NCI-H2081 (cell line): Measurements from ENCODE around the gene FAT1.
A peak's percentile ranks its signal among the peaks of the same experiment; 100 is the strongest.

Experiments
- DNase-seq, 2 experiments: peaks; one replicate each; lab custom pipeline; 2025; lab: John Stamatoyannopoulos, UW

FAT1 gene

DNA sequence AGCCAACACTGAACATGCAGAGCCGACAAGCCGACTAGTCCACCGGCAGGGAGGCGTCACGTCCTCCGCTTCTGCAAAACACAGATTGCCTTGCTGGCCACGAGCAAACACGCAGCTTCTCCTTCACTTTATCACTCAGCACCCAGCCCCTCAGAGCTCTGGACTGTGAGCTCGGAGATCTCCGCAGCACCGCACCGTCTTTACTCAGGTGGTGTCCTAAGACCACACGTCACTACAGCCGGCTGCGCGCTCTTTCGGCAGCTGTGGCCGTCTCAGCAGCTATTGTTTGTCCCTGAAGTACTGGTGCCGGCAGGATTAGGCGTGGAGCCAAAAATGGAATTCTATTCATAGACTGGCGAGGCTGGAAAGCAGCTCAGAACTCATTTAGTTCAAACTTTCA, 72.0 kb downstream of the FAT1 start:
- peak; percentile 78 to 92 for DNase-seq

DNA sequence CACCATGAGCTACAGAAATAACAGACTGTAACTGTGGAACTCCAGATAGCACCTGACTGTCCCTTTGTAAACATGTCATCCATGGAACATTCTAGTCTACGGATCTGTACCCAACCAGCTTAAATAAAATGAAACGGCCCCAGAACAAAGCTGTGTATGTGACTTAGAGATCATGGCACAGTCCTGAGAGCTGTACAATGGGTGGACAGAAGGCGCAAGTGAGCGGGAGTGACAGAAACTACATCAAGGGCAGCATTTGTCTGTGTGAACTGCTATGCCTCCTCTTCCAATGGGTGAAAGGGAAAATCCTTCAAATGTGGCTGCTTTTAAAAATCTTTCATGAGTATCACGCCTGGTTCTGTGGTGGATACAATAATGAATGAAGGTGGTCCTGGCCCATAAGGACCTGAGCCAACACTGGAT, 72.5 kb downstream of the FAT1 start:
- DNase-seq = peak; percentile 8 to 62

GRCh38 chr4:186650401-186651180, 73.1 kb downstream of the FAT1 start:
- no peak for DNase-seq

GRCh38 chr4:186647821-186648220, 75.8 kb downstream of the FAT1 start:
- DNase-seq = no peak

GRCh38 chr4:186644737-186645261, 78.9 kb downstream of the FAT1 start:
- DNase-seq = no peak

DNA sequence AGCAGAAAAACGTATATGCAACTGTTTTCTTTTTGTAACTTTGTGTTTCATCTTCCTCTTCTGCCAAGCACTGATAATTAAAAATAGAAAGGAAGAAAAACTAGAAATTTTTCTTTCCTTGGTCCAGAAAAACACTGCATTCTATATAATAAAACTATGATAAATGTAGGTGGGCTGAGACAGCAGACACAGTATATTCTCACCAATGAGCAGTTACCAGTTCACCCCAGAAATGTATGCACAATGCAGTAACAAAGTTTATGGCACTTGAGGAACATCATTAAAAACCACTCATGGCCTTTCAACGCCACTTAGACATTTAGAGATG, 79.4 kb downstream of the FAT1 start:
- no peak for DNase-seq

- no peak for DNase-seq
Measured at GRCh38 chr4:186643501-186644310, 80.0 kb downstream of the FAT1 start.

DNA sequence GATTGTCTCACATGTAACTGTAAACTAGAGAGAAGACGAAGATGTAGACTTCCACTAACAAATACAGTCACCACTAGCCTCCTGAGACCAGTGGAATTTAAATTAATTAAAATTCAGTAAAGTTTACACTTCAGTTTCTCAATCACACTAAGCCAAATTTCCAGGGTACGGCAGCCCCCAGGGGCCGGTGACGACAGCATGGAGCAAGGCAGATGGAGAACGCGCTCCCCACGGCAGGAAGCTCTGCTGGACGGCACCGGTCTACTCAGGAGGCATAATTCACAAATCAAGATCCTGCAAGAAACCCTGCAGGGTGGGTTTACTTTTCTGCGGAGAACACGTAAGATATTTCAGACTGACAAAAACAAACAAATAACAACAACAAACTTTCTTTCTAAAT, 80.7 kb downstream of the FAT1 start:
- no peak for DNase-seq

DNA sequence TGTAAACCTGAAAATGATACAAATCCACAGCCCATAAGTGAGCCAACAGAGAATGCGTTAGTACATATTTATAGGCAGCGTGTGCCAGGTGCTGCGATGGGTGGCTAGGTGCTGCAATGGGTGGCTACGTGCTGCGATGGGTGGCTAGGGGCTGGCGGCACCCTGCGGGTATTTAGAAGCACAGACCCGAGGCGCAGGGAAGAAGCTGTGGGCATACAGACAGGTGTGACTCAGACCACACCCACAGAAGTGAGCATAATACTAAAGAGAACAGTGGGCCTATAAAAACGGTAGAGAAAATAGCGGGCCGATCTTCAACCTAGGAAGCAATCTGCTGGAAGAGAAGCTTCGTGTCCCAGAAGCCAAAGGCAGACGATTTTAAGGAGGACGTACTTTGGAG, 81.1 kb downstream of the FAT1 start:
- DNase-seq = no peak

DNA sequence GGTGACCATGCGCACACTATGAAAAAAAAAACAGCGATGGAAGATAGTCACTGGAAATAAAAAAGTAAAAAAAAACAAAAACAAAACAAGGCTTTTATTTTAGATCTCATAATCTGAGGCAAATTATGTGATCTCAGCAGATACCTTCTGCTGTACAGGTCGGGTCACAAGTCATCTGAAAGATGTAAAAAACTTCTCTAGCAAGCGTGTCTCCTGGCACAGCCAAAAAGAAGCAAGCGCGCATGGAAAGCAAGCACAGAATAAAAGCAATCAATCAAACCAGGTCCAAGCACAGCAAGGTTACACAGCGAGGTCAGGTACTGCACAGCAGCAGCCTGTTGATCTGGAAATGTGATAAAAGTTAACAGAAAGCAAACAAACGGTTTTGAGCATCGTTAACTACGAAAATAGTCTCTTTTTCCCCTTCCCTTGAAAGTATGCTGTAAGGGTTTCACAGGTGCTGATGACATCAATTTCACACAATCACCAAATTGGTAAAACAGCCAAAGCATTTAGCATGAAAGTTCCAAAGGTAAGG, 89.0 kb downstream of the FAT1 start:
- no peak for DNase-seq

- DNase-seq = no peak
Measured at GRCh38 chr4:186633844-186634243, 89.8 kb downstream of the FAT1 start.

GRCh38 chr4:186630128-186630527, 93.5 kb downstream of the FAT1 start:
- DNase-seq = no peak

GRCh38 chr4:186628058-186628711, 95.5 kb downstream of the FAT1 start:
- no peak for DNase-seq

GRCh38 chr4:186627226-186627865, 96.3 kb downstream of the FAT1 start:
- DNase-seq = no peak

GRCh38 chr4:186624951-186625350, 98.7 kb downstream of the FAT1 start:
- DNase-seq = no peak

DNA sequence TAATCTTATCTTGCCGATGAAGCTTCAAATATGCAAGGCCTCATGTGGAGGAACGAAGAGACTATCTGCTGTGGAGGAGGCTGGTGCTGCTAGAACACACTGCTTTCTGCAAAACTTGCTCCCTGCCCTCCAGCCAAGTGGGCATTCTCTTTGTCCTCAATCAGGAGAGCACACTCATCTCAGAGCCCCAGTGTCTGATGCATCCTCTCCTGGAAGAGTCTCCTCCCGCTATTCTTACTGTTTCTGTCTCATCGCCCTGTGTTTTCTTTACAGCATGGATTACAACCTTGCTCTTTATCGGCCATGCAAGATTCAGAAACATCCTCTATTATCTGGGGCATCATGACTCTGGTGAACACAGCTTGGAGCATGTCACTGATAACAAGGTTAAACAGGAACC, 100.1 kb downstream of the FAT1 start:
- no peak for DNase-seq

DNA sequence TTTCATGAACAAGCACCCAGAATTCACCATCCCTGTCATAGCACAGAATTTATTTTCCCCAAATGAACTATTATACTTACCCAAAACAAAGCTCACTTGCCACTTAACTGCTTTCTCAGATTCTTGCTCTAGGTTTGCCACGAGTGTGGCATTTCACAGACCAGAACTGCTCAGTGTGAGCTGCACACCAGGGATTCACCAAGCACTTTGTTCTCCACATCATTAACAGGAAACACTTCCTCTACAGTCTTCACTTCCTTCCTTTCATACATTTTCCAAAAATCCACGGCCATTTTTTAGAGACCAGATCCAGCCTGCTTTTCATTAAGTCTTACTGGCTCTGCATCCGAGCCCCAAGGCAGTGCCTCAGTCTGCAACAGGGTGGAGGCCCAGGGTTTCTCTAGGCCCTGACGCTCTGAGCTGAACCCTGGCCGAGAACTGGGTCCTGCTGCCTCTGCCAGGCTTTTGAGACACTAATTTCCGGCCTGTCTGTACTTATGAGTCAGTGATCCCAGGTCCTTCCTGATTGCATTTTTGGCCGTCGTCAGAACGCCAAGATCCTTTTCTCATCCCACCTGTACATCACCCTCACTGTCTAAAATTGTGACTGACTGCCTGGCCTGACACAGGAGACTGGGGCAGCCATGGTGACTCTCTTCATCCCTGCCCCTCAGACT, 100.7 kb downstream of the FAT1 start:
- no peak for DNase-seq

DNA sequence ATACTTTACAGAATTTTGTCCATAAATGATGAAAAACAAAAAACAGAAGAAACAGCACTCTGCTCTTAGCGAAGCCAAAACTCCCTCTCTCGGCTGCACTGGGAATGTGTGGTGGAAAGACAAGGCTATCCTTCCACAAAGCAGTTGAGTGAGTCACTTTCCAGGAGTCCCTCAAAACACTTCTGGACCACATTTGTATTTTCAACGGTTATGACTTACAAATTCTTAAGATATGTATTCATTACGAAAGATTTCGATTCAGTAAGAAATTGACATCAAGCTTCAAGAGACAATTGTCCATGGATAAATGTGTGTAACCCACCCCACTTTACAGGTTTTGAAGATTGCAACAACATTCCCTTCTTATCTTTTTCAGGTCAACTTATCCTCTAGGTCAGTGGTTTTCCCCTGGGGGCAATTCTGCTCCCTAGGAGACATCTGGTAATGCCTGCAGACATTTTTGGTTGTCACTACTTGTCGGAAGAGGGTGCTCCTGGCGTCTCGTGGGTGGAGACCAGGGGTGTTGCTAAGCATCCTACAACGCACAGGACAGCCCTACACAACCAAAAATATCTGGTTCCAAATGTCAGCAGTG, 101.6 kb downstream of the FAT1 start:
- no peak for DNase-seq

DNA sequence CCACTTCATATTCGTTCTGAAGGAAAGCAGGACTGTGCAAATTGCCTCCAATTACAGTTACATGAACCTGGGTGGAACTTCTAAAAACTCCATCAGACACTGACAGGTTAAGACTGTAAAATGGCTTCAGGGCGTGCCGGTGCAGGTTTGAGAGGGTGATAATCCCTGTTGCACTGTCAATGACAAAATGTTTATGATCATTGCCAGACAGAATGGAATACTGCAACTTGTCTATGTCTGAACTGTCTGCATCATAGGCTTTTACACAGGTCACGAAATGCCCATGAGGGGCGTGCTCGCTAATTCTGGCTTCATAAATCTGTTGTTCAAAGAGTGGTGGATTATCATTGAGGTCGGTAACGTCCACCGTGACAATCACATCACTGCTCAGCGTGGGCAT, 104.6 kb downstream of the FAT1 start:
- no peak for DNase-seq

- no peak for DNase-seq
Measured at GRCh38 chr4:186617921-186618320, 105.7 kb downstream of the FAT1 start.

- DNase-seq = no peak
Measured at GRCh38 chr4:186607490-186607889, 116.2 kb downstream of the FAT1 start.
